ENCODE results near the gene SULT1A1. TPM values are rescaled to one million over a fixed set of nuclear protein-coding genes. Genes with fewer than 3 reads are reported as not detected.
"Not testable (repeated sequence)": the region's sequence is repeated elsewhere in the genome, so short reads cannot be mapped to it uniquely, and the experiment has no call there.

SULT1A1 gene
- total RNA-seq, 1 donor from 2014 or later: 2.2 TPM

- TF ChIP-seq CTCF (IDR thresholded peaks at IDR 0.05): no peak
- Mint-ChIP-seq H3K27ac (ENCODE audit: unreplicated experiment) (no peak overlapping the region), H3K9me3 (ENCODE audit: low read depth) (no peaks in the 10 kb centered on the region), H3K36me3 (ENCODE audit: low read depth) (no peaks in the 10 kb centered on the region), H3K4me3 (ENCODE audit: unreplicated experiment) (no peak overlapping the region), H3K4me1 (ENCODE audit: low read depth) (peaks cover 7% of the 10 kb centered on the region), H3K27me3 (ENCODE audit: low read depth) (no peaks in the 10 kb centered on the region)
- peak; percentile 38 for DNase-seq (ENCODE audit: low spot score)
These were observed 3.3 kb downstream of the SULT1A1 start for GRCh38 chr16:28606291-28607115.

GRCh38 chr16:28604186-28604565, 5.7 kb downstream of the SULT1A1 start:
- Mint-ChIP-seq H3K4me1 (ENCODE audit: low read depth) (no peaks in the 10 kb centered on the region), H3K27ac (ENCODE audit: unreplicated experiment) (no peak overlapping the region), H3K36me3 (ENCODE audit: low read depth) (no peaks in the 10 kb centered on the region), H3K9me3 (ENCODE audit: low read depth) (no peaks in the 10 kb centered on the region), H3K4me3 (ENCODE audit: unreplicated experiment) (no peak overlapping the region), H3K27me3 (ENCODE audit: low read depth) (no peaks in the 10 kb centered on the region)
- peak; percentile 58 for DNase-seq (ENCODE audit: low spot score)
- no peak for TF ChIP-seq CTCF (IDR thresholded peaks at IDR 0.05)

- Mint-ChIP-seq H3K27ac (ENCODE audit: unreplicated experiment) (no peak overlapping the region), H3K36me3 (ENCODE audit: low read depth) (no peaks in the 10 kb centered on the region), H3K4me1 (ENCODE audit: low read depth) (no peaks in the 10 kb centered on the region), H3K9me3 (ENCODE audit: low read depth) (no peaks in the 10 kb centered on the region), H3K27me3 (ENCODE audit: low read depth) (no peaks in the 10 kb centered on the region), H3K4me3 (ENCODE audit: unreplicated experiment) (no peak overlapping the region)
- DNase-seq (ENCODE audit: low spot score): peak; percentile 66
- TF ChIP-seq CTCF (IDR thresholded peaks at IDR 0.05): no peak
These were observed 6.3 kb downstream of the SULT1A1 start for GRCh38 chr16:28603381-28604185.

GRCh38 chr16:28602529-28602928, 7.3 kb downstream of the SULT1A1 start:
- no peak for TF ChIP-seq CTCF (IDR thresholded peaks at IDR 0.05)
- Mint-ChIP-seq H3K36me3 (ENCODE audit: low read depth) (no peaks in the 10 kb centered on the region), H3K4me3 (ENCODE audit: unreplicated experiment) (no peak overlapping the region), H3K27ac (ENCODE audit: unreplicated experiment) (no peak overlapping the region), H3K27me3 (ENCODE audit: low read depth) (no peaks in the 10 kb centered on the region), H3K9me3 (ENCODE audit: low read depth) (no peaks in the 10 kb centered on the region), H3K4me1 (ENCODE audit: low read depth) (no peaks in the 10 kb centered on the region)
- DNase-seq (ENCODE audit: low spot score): peak; percentile 18

GRCh38 chr16:28602062-28602461, 7.8 kb downstream of the SULT1A1 start:
- H3K36me3 Mint-ChIP-seq (ENCODE audit: low read depth); H3K27ac Mint-ChIP-seq (ENCODE audit: unreplicated experiment); H3K4me1 Mint-ChIP-seq (ENCODE audit: low read depth); H3K9me3 Mint-ChIP-seq (ENCODE audit: low read depth); H3K4me3 Mint-ChIP-seq (ENCODE audit: unreplicated experiment); H3K27me3 Mint-ChIP-seq (ENCODE audit: low read depth): not testable (repeated sequence)
- peak; percentile 43 for DNase-seq (ENCODE audit: low spot score)

- not testable (repeated sequence) for H3K4me1 Mint-ChIP-seq (ENCODE audit: low read depth); H3K9me3 Mint-ChIP-seq (ENCODE audit: low read depth); H3K4me3 Mint-ChIP-seq (ENCODE audit: unreplicated experiment); H3K27ac Mint-ChIP-seq (ENCODE audit: unreplicated experiment); H3K36me3 Mint-ChIP-seq (ENCODE audit: low read depth); H3K27me3 Mint-ChIP-seq (ENCODE audit: low read depth)
- DNase-seq (ENCODE audit: low spot score): peak; percentile 58
These were observed 8.3 kb downstream of the SULT1A1 start for GRCh38 chr16:28601589-28601988.

GRCh38 chr16:28600965-28601364, 8.9 kb downstream of the SULT1A1 start:
- DNase-seq (ENCODE audit: low spot score): peak; percentile 39
- H3K27me3 Mint-ChIP-seq (ENCODE audit: low read depth); H3K27ac Mint-ChIP-seq (ENCODE audit: unreplicated experiment); H3K4me1 Mint-ChIP-seq (ENCODE audit: low read depth); H3K9me3 Mint-ChIP-seq (ENCODE audit: low read depth); H3K36me3 Mint-ChIP-seq (ENCODE audit: low read depth); H3K4me3 Mint-ChIP-seq (ENCODE audit: unreplicated experiment): not testable (repeated sequence)

GRCh38 chr16:28599377-28600285, 10.2 kb downstream of the SULT1A1 start:
- H3K4me1 Mint-ChIP-seq (ENCODE audit: low read depth); H3K27ac Mint-ChIP-seq (ENCODE audit: unreplicated experiment); H3K36me3 Mint-ChIP-seq (ENCODE audit: low read depth); H3K4me3 Mint-ChIP-seq (ENCODE audit: unreplicated experiment); H3K9me3 Mint-ChIP-seq (ENCODE audit: low read depth); DNase-seq (ENCODE audit: low spot score); H3K27me3 Mint-ChIP-seq (ENCODE audit: low read depth): not testable (repeated sequence)

Data from chondrocyte (in vitro differentiated cells).